Mesodermal cell (in vitro differentiated cells): ENCODE measurements around the gene RASL10B.

Experiments
- H3K27ac ChIP-seq: 2 replicates; pipeline ENCODE4 v1.7.0; 2013; ENCODE audit warnings: mild to moderate bottlenecking, low read depth, low read length, moderate library complexity; ENCODE audit not compliant: severe bottlenecking
- H3K36me3 ChIP-seq: 2 replicates; pipeline ENCODE4 v1.7.1; 2013; ENCODE audit warnings: mild to moderate bottlenecking, low read length, moderate library complexity; ENCODE audit not compliant: control insufficient read depth, insufficient read depth
- H3K4me1 ChIP-seq: one replicate; pipeline ENCODE4 v1.7.1; 2013; ENCODE audit warnings: mild to moderate bottlenecking, low read length; ENCODE audit not compliant: insufficient read depth, control insufficient read depth, poor library complexity, severe bottlenecking
- H3K4me3 ChIP-seq: 2 replicates; pipeline ENCODE4 v1.7.0; 2013; ENCODE audit warnings: low read length, control low read depth, mild to moderate bottlenecking; ENCODE audit not compliant: insufficient read depth, poor library complexity, severe bottlenecking; ENCODE audit errors: extremely low read depth
- H3K9me3 ChIP-seq: 2 replicates; pipeline ENCODE4 v1.7.1; 2013; ENCODE audit warnings: mild to moderate bottlenecking, low read length, moderate library complexity; ENCODE audit not compliant: control insufficient read depth
- WGBS, 2 experiments: methylation state at CpG; one replicate each; pipeline ENCODE4 v1.1.5; 2013; ENCODE audit warnings: missing lambda C conversion rate in 2 of 2; ENCODE audit not compliant: insufficient coverage in 2 of 2; 5-methylcytosine and 5-hydroxymethylcytosine counted together

RASL10B gene

GRCh38 chr17:35764123-35764991, 32.9 kb downstream of the RASL10B start:
- 10 to 12% methylated on average over 57 to 74 of the region's 75 CpGs for WGBS, 2 experiments

GRCh38 chr17:35765086-35765710, 33.8 kb downstream of the RASL10B start:
- Histone ChIP-seq H3K4me3 (no peak overlapping the region), H3K27ac (peak overlapping the region; percentile 36), H3K36me3 (no peaks in the 10 kb centered on the region), H3K4me1 (peaks cover 19% of the 10 kb centered on the region), H3K9me3 (no peaks in the 10 kb centered on the region)
- WGBS, 2 experiments, result 85 to 89% methylated on average over 6 to 8 of the region's 11 CpGs

More at GRCh38 chr17:35764123-35764991, 32.9 kb downstream of the RASL10B start:
- no peaks in the 10 kb centered on the region for H3K9me3 ChIP-seq
- peak overlapping the region; percentile 31 for H3K4me3 ChIP-seq
- H3K27ac ChIP-seq, result peak overlapping the region; percentile 41
- H3K4me1 ChIP-seq, result peaks cover 19% of the 10 kb centered on the region
- H3K36me3 ChIP-seq, result no peaks in the 10 kb centered on the region

- Histone ChIP-seq H3K4me3 (no peak overlapping the region), H3K4me1 (peaks cover 19% of the 10 kb centered on the region), H3K27ac (peak overlapping the region; percentile 33), H3K36me3 (no peaks in the 10 kb centered on the region), H3K9me3 (no peaks in the 10 kb centered on the region)
- WGBS, 2 experiments, result 61 to 75% methylated on average over 6 of the region's 8 CpGs
Observed at GRCh38 chr17:35765756-35766488, 34.5 kb downstream of the RASL10B start.

GRCh38 chr17:35766489-35766877, 35.0 kb downstream of the RASL10B start:
- H3K4me3 ChIP-seq, result no peak overlapping the region
- no peaks in the 10 kb centered on the region for H3K9me3 ChIP-seq
- H3K27ac ChIP-seq, result peak overlapping the region; percentile 10
- 92 to 97% methylated on average over 9 to 22 of the region's 24 CpGs for WGBS, 2 experiments
- peaks cover 19% of the 10 kb centered on the region for H3K4me1 ChIP-seq
- H3K36me3 ChIP-seq, result no peaks in the 10 kb centered on the region

GRCh38 chr17:35766903-35767510, 35.6 kb downstream of the RASL10B start:
- 74 to 84% methylated on average over 3 of the region's 7 CpGs for WGBS, 2 experiments
- H3K27ac ChIP-seq, result no peak overlapping the region
- H3K4me3 ChIP-seq, result no peak overlapping the region
- no peaks in the 10 kb centered on the region for H3K9me3 ChIP-seq
- H3K4me1 ChIP-seq, result peaks cover 19% of the 10 kb centered on the region
- H3K36me3 ChIP-seq, result no peaks in the 10 kb centered on the region

GRCh38 chr17:35768797-35769196, 37.4 kb downstream of the RASL10B start:
- H3K4me3 ChIP-seq, result no peak overlapping the region
- H3K27ac ChIP-seq, result no peak overlapping the region
- WGBS, 2 experiments, result no CpG with 5 or more reads among the region's 2 CpGs
- no peaks in the 10 kb centered on the region for H3K36me3 ChIP-seq
- peaks cover 25% of the 10 kb centered on the region for H3K4me1 ChIP-seq
- no peaks in the 10 kb centered on the region for H3K9me3 ChIP-seq

- Histone ChIP-seq H3K4me1 (peaks cover 32% of the 10 kb centered on the region), H3K4me3 (no peak overlapping the region), H3K36me3 (no peaks in the 10 kb centered on the region), H3K27ac (no peak overlapping the region), H3K9me3 (no peaks in the 10 kb centered on the region)
- WGBS, 2 experiments, result 98% methylated on average over 41 to 43 of the region's 48 CpGs
Observed at GRCh38 chr17:35769895-35770486, 38.6 kb downstream of the RASL10B start.

GRCh38 chr17:35773129-35773528, 41.7 kb downstream of the RASL10B start:
- no peak overlapping the region for H3K4me3 ChIP-seq
- H3K4me1 ChIP-seq, result peaks cover 16% of the 10 kb centered on the region
- no peaks in the 10 kb centered on the region for H3K36me3 ChIP-seq
- H3K27ac ChIP-seq, result no peak overlapping the region
- no peaks in the 10 kb centered on the region for H3K9me3 ChIP-seq
- 95 to 96% methylated on average over 19 to 20 of the region's 20 CpGs for whole genome bisulfite sequencing, 2 experiments

- 86 to 88% methylated on average over 8 to 10 of the region's 10 CpGs for WGBS, 2 experiments
- Histone ChIP-seq H3K4me1 (peaks cover 18% of the 10 kb centered on the region), H3K4me3 (no peak overlapping the region), H3K36me3 (no peaks in the 10 kb centered on the region), H3K27ac (peak overlapping the region; percentile 49), H3K9me3 (no peaks in the 10 kb centered on the region)
Observed at GRCh38 chr17:35773679-35774425, 42.4 kb downstream of the RASL10B start.
